Suppressor macrophage (primary cell): ENCODE results near the gene HOXA9.

Experiments used
- DNase-seq, 4 experiments: peaks; one replicate each; pipeline ENCODE4 v3.0.0-alpha.2; 2020 to 2022

The HOXA9 gene

GRCh38 chr7:27124902-27125689 lies 40.2 kb downstream of the HOXA9 start:
- no peak for DNase-seq

- DNase-seq = no peak
Measured at GRCh38 chr7:27124096-27124901, 41.0 kb downstream of the HOXA9 start.

DNA sequence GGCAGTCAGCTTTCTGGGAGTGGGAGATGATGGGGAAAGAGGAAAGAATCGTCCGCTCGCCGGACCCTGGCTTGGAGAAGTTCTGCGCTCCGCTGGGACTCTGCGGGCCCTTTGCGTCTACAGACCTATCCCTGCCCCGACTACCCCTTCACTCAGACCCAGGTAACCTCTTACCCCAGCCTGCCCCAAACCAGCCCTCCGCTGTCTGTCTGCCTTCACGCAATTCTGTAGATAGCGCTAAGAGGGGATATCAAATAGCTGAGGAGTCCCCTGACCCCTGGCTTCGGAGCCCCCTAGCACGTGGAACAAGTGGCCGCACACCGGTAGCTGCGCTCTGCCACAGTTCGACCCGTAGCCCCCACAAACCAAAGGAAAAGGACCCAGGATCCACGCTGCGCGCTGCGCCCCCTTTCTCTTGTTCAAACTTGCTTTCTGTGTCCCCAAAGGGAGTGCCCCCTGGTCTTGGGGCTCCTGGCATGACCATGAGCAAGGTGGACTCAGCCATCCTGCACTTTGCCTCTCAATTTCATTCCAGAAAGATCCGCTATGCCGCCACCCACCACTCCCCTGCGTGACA lies 41.8 kb downstream of the HOXA9 start:
- no peak for DNase-seq

GRCh38 chr7:27123007-27123476 lies 42.3 kb downstream of the HOXA9 start:
- DNase-seq = no peak

- DNase-seq = no peak
Measured at GRCh38 chr7:27122077-27122910, 43.0 kb downstream of the HOXA9 start.

GRCh38 chr7:27121684-27122076 lies 43.7 kb downstream of the HOXA9 start:
- no peak for DNase-seq

- no peak for DNase-seq
Measured at GRCh38 chr7:27119412-27119911, 45.9 kb downstream of the HOXA9 start.

GRCh38 chr7:27118580-27118979 lies 46.8 kb downstream of the HOXA9 start:
- no peak for DNase-seq

GRCh38 chr7:27117887-27118491 lies 47.3 kb downstream of the HOXA9 start:
- DNase-seq = no peak

DNA sequence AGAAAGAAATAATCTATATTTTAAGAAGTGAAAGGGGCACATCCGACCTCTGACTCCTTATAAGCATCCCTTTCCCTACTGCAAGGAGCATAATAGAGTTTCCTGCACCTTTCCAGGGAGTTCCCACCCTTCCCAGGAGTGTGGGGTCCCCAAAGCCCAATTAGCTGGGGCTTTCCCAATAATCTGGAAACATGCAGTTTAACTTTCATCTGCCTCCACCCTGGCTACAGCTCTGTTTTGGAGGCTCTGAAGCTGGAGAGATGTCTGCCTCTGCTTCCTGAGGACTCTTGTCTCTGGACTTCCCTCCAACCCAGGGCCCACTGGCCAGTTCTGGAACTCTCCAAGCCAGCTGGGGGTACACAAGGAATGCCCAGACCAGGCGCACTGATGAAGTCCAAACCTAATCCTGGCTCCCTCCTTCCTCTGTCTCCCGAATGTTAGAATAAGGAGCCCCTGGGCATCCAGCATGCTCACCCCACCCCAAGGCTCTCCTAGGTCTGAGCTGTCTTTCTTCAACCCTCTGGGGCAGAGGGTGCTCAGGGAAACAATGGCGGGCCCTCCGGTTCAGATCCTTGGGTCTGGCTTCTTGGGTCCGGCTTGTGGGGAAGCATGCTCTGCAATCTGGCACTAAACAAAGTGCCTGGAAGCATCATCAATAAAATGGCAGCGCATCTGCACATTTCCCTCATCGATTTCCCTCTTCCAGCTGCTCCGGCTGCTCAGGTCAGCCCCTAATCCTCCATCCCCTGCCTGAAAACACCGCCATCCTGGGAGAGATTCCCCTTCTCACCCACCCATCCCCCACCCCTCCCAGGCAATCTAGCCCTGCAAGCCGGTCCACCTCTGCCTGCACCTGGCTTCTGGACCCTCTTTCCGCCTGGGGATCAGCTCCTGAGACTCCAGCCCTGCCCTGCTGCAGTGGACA lies 48.1 kb downstream of the HOXA9 start:
- no peak for DNase-seq

DNA sequence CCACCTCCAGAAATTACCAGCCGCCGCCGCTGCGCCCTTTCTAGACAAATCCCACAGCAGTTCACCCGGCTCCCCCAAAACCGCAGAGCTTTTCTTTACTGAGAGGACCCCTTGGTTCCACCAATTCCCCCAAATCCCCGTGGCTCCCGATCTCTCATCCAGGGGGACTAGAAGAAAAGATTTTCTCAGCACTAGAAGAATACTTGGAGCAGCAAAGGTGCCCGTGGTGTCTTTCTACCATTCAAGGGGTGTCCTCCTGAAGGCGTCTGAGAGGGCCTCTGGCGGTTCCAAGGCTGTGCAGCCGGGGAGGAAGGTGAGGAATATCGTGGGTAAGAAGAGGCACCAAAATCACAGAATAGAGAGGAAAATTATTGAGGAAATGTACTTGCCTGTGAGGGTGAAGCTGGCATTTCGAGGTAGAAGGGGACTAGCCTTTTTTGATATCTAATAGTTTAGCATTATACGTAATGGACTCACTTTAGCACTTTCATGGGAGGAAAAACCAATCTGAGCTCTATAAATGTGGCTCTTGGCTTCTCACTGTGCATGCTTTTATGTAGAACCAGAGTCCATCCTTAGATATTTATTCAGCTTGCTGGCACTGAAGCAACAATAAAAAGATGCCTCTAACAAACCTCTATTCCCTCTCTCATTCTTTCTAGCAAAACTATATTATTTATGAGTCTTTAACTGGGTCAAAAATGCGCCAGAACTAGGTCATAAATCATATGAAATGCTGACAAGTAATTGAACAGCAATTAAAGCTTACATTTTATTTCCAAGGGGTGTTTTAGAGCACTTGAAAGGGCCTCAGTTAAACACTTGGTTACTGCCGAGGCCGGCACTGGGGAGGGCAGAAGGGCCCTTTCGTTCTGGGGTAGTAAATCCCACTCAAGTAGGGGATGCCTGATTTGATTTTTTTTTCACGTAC lies 49.0 kb downstream of the HOXA9 start:
- no peak for DNase-seq

GRCh38 chr7:27115221-27116026 lies 49.9 kb downstream of the HOXA9 start:
- DNase-seq = no peak

DNA sequence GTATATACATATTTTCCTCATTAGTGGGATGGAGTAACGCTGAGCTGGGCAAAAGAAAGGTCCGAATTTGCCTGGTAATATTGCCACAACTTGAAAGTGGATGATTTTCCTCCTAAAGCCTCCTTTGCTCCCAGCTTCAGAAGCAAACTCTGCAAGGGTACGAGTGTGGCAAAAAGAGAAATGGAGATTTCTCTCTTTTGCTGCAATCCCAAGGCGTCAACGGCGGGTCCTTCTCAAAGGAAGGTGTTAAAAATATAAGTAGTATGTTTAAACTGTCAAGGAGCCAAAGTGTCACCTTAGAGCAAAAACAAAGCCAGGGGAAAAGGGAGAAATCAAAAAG lies 50.5 kb downstream of the HOXA9 start:
- DNase-seq = no peak

DNA sequence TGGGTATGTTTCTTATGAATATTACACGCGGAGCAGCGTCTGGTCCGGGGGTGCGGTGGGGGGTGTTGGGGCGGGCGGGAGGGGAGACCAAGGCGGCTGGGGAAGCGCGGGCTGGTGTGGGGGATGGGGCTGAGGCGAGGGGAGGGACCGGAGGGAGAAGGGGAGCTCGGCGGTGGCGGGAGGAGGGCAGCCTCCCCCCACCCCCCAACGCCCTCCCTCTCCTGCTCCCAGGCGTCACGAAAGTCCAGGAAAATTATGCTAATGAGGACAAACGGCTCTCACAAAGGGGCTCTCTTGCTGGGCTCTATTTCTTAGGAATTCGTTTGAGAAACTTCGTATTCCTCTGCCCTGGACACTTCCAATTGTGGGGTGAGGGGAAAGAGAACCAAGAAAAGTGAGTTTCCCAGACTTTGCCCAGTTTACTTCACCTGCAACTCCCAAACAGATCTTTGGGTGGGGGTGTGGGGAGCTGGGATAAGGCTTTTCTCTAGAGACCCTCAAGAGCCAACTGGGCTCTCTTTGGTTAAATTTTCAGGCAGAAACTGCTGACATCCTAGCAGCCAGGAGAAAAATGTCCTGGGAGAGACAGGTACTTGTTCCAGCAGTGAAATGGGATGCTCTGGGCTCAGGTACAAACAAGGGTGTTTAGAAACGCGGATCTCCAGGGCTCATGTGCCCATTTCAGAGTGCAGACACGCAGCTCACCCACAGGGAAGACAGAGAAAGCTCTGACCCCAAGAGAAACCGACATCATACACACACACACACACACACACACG lies 51.2 kb downstream of the HOXA9 start:
- no peak for DNase-seq

- no peak for DNase-seq
Measured at GRCh38 chr7:27112955-27113949, 52.1 kb downstream of the HOXA9 start.
